ENCODE data around the gene FLOT2. TPM values are rescaled to one million over a fixed set of nuclear protein-coding genes. Genes with fewer than 3 reads are reported as not detected.
"Not testable (repeated sequence)": the region's sequence is repeated elsewhere in the genome, so short reads cannot be mapped to it uniquely, and the experiment has no call there.

Gene FLOT2
- total RNA-seq, 4 donors from 2014 or later = 60.2 to 94.8 (median 86.0) TPM

DNA sequence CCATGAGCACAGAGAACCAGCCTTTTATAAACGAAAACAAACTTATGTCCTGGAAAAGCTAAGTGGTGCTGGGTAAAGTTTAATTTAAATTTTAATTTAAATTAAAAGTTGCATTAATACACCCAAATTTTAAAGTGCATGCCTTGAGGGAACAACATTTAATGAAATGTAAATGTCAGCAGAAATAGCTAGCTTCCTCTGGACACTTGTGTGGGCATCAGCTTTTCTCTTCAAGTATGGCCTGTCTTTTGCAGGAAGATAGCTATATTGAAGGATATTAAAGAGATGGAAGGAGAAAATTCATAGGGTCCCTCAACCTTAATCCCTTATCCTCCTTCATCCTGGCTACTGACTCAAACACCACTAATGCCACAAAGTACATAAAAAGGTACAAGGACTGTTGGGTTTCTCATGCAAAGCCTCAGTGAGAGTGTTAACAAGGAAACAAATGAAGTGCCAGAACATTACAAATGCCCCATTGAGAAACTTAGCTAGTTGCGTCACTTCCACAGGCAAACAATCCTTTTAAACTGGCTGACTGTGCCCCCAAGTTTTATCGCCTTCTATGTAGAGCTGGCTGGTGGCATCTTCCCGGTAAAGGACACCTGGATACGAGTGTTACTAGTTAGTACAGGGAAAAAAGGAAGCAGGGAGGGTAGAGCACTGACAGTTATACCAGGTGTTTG, 39.7 kb upstream of the FLOT2 start:
- intact Hi-C loops (cut with DNase I) = no loop called here
- no peaks in the 10 kb centered on the region for H3K27me3 ChIP-seq
- H3K4me3 ChIP-seq = no peak overlapping the region
- no peak for DNase-seq (ENCODE audit: extremely low spot score)
- H3K27ac ChIP-seq (replicated peaks in 1 of 4) = peak overlapping the region in 2 of 4 donors; percentile 5 to 35
- peaks cover 70 to 79% (median 75%) of the 10 kb centered on the region in 4 donors for H3K4me1 ChIP-seq
- TF ChIP-seq POLR2AphosphoS5 (IDR thresholded peaks at IDR 0.05) (peak in 1 of 2 donors; percentile 10), POLR2A (IDR thresholded peaks at IDR 0.05; ENCODE audit: low read depth) (no peak)
- 78% methylated on average over 5 of the region's 5 CpGs for WGBS
- H3K9me3 ChIP-seq = no peaks in the 10 kb centered on the region
- no peaks in the 10 kb centered on the region for H3K36me3 ChIP-seq

DNA sequence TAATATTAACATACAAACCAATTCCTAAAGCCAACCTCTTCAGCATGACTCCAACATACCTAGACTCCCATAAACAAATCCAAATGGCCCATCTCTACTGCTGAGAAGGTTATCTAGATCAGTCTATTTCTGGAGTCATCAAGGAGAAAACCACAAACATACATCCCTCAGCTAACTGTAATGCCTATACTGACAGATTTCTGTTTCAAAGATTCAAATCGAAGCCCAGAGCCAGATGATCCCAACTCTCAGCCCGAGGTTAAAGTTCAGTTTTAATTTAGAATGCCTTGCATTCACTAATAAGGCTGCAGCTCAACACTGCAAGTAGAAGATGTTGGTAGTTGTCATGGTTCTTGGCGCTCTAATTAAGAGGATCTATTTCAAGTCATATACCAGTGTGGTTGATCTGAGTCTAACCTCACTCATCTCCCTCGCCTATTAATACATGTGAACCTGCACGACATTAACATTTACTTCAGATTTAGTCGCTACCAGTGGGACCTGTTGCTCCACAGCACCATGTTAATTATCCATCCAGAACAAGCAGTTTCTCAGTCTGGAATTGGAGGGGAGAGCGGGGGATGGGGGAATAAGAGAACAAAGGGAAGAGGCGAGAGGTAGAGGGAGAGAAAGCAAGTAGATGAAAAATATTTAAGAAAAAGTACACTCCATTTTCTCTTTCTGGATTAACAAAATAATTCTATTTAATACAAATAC, 38.4 kb upstream of the FLOT2 start:
- TF ChIP-seq, protein P1, sequence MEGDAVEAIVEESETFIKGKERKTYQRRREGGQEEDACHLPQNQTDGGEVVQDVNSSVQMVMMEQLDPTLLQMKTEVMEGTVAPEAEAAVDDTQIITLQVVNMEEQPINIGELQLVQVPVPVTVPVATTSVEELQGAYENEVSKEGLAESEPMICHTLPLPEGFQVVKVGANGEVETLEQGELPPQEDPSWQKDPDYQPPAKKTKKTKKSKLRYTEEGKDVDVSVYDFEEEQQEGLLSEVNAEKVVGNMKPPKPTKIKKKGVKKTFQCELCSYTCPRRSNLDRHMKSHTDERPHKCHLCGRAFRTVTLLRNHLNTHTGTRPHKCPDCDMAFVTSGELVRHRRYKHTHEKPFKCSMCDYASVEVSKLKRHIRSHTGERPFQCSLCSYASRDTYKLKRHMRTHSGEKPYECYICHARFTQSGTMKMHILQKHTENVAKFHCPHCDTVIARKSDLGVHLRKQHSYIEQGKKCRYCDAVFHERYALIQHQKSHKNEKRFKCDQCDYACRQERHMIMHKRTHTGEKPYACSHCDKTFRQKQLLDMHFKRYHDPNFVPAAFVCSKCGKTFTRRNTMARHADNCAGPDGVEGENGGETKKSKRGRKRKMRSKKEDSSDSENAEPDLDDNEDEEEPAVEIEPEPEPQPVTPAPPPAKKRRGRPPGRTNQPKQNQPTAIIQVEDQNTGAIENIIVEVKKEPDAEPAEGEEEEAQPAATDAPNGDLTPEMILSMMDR (IDR thresholded peaks at IDR 0.05) = no peak
- TF ChIP-seq POLR2A (IDR thresholded peaks at IDR 0.05; ENCODE audit: low read depth) = no peak
- TF ChIP-seq EP300 (IDR thresholded peaks at IDR 0.05) = no peak
- TF ChIP-seq POLR2AphosphoS5 (IDR thresholded peaks at IDR 0.05) = no peak
- Histone ChIP-seq H3K36me3 (no peaks in the 10 kb centered on the region), H3K9me3 (no peaks in the 10 kb centered on the region), H3K27ac (replicated peaks in 1 of 4) (no peak overlapping the region), H3K27me3 (no peaks in the 10 kb centered on the region), H3K4me1 (peaks cover 62 to 77% (median 66%) of the 10 kb centered on the region in 4 donors), H3K4me3 (no peak overlapping the region)
- WGBS = 91% methylated on average over 8 of the region's 8 CpGs
- DNase-seq (ENCODE audit: extremely low spot score) = no peak
- intact Hi-C loops (cut with DNase I) = no loop called here

DNA sequence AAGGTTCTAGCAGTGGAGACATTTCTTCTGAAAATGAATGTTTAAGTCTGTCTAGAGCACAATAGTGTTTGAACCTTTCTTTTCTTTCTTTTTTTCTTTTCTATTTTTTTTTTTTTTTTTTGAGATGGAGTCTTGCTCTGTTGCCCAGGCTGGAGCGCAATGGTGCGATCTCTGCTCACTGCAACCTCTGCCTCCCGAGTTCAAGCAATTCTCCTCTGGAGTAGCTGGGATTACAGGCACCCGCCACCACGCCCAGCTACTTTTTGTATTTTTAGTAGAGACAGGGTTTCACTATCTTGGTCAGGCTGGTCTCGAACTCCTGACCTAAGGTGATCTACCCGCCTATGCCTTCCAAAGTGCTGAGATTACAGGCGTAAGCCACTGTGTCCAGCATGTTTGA, 37.0 kb upstream of the FLOT2 start:
- DNase-seq (ENCODE audit: extremely low spot score); H3K27me3 ChIP-seq; H3K4me3 ChIP-seq; H3K36me3 ChIP-seq; intact Hi-C loops (cut with DNase I); H3K27ac ChIP-seq (replicated peaks in 1 of 4); H3K9me3 ChIP-seq: not testable (repeated sequence)
- 98% methylated on average over 8 of the region's 8 CpGs for WGBS
- peaks cover 50 to 77% (median 56%) of the 10 kb centered on the region in 4 donors for H3K4me1 ChIP-seq

DNA sequence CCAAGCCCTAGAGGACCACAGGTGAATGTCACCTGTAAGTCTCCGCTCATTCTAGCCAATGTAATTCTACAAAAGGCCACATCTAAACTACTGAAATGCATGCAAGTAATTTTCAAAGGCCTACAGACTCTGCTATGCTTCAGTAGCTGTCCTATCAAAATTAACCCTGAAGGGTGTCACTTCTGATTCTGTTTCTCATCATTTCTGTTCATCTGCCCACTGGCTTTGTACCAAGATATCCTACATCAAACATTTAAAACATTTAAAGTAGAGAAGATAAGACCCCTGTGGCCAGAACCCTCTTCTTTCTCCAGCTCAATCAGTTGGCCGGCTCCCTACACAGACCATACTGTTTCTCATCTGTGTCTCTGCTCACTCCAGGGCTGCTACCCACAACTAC, 32.3 kb upstream of the FLOT2 start:
- intact Hi-C loops (cut with DNase I) = no loop called here
- Histone ChIP-seq H3K27me3 (no peaks in the 10 kb centered on the region), H3K9me3 (no peaks in the 10 kb centered on the region), H3K27ac (replicated peaks in 1 of 4) (no peak overlapping the region), H3K4me3 (no peak overlapping the region), H3K36me3 (peaks cover 0 to 24% (median 13%) of the 10 kb centered on the region in 4 donors), H3K4me1 (peaks cover 8 to 58% (median 17%) of the 10 kb centered on the region in 4 donors)
- WGBS = 94% methylated on average over 2 of the region's 2 CpGs
- no peak for DNase-seq (ENCODE audit: extremely low spot score)
- TF ChIP-seq POLR2A (IDR thresholded peaks at IDR 0.05; ENCODE audit: low read depth) = no peak
- TF ChIP-seq, protein P1 (IDR thresholded peaks at IDR 0.05) = no peak
- TF ChIP-seq POLR2AphosphoS5 (IDR thresholded peaks at IDR 0.05) = no peak
- TF ChIP-seq EP300 (IDR thresholded peaks at IDR 0.05) = no peak

DNA sequence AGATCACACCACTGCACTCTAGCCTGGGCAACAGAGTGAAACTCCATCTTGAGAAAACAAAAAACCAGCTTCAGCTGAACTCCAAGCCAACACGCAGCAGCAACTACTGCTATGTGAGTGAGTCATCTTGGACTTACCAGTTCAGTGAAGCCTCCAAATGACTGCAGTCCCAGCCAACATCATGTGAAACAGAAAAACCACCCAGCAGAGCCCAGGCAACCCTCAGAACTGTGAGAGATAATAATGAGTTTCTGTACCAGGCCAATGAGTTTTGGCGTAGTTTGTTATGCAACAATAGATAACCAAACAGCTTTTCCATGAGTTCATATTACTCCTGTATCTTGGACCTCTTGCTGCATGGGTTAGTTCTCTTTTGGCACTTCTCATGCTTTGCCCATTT, 30.5 kb upstream of the FLOT2 start:
- H3K36me3 ChIP-seq = peaks cover 11 to 36% (median 26%) of the 10 kb centered on the region in 4 donors
- 95% methylated on average over 2 of the region's 2 CpGs for WGBS
- intact Hi-C loops (cut with DNase I) = no loop called here
- no peak for DNase-seq (ENCODE audit: extremely low spot score)
- no peak overlapping the region for H3K4me3 ChIP-seq
- H3K9me3 ChIP-seq = no peaks in the 10 kb centered on the region
- H3K4me1 ChIP-seq = peaks cover 5 to 55% (median 15%) of the 10 kb centered on the region in 4 donors
- H3K27ac ChIP-seq (replicated peaks in 1 of 4) = no peak overlapping the region
- no peaks in the 10 kb centered on the region for H3K27me3 ChIP-seq
- no peak for TF ChIP-seq POLR2A (IDR thresholded peaks at IDR 0.05; ENCODE audit: low read depth)
- TF ChIP-seq EP300 (IDR thresholded peaks at IDR 0.05) = no peak
- TF ChIP-seq, protein P1 (IDR thresholded peaks at IDR 0.05) = no peak
- TF ChIP-seq POLR2AphosphoS5 (IDR thresholded peaks at IDR 0.05) = no peak
